ENCODE data around the gene MRTFB. TPM values are rescaled to one million over a fixed set of nuclear protein-coding genes. Genes with fewer than 3 reads are reported as not detected.

MRTFB gene
- total RNA-seq, 4 donors from 2014 or later = 31.9 to 128 (median 56.4) TPM

GRCh38 chr16:14109782-14110727 is 38.9 kb downstream of the MRTFB start:
- 83% methylated on average over 3 of the region's 3 CpGs for WGBS, 2 donors
- no peak for DNase-seq (ENCODE audit: low spot score in 2 of 2)
- intact Hi-C loops (cut with DNase I; ENCODE audit: low total_unique reads) = no loop called here
- H3K4me3 ChIP-seq (ENCODE audit: low read depth, poor library complexity, severe bottlenecking) = no peak overlapping the region
- TF ChIP-seq, protein P1, sequence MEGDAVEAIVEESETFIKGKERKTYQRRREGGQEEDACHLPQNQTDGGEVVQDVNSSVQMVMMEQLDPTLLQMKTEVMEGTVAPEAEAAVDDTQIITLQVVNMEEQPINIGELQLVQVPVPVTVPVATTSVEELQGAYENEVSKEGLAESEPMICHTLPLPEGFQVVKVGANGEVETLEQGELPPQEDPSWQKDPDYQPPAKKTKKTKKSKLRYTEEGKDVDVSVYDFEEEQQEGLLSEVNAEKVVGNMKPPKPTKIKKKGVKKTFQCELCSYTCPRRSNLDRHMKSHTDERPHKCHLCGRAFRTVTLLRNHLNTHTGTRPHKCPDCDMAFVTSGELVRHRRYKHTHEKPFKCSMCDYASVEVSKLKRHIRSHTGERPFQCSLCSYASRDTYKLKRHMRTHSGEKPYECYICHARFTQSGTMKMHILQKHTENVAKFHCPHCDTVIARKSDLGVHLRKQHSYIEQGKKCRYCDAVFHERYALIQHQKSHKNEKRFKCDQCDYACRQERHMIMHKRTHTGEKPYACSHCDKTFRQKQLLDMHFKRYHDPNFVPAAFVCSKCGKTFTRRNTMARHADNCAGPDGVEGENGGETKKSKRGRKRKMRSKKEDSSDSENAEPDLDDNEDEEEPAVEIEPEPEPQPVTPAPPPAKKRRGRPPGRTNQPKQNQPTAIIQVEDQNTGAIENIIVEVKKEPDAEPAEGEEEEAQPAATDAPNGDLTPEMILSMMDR (IDR thresholded peaks at IDR 0.05) = no peak
- TF ChIP-seq POLR2A (IDR thresholded peaks at IDR 0.05) = no peak

DNA sequence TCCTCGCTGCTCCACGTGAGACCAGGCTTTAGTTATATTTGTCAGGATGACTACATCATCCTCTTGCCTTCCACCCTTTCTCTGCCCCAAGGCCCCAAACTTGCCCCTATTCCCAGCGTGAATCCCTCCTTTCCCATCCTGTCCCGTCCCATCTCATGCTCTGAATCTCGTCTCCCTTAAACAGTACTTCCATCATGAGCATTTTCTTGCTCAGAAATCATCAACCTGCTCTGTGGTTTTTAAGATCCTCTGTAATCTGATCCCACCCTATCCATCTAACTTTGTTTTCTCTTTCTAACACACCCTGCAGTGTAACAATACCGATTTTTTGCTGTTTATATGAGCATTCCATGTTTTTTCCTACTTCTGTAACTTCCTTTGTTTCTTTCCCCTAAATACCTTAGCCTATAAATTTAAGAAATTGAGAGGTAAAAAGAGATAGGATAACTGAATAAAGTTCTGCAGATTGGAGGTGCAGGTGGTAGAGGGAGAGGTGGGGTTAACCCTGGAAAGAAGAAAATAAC is 39.7 kb downstream of the MRTFB start:
- intact Hi-C loops (cut with DNase I; ENCODE audit: low total_unique reads) = no loop called here
- TF ChIP-seq POLR2A (IDR thresholded peaks at IDR 0.05) = no peak
- TF ChIP-seq, protein P1 (IDR thresholded peaks at IDR 0.05) = no peak
- WGBS, 2 donors = 72 to 82% methylated on average over 6 of the region's 6 CpGs
- H3K4me3 ChIP-seq (ENCODE audit: low read depth, poor library complexity, severe bottlenecking) = no peak overlapping the region
- no peak for DNase-seq (ENCODE audit: low spot score in 2 of 2)

GRCh38 chr16:14111713-14112538 is 40.8 kb downstream of the MRTFB start:
- intact Hi-C loops (cut with DNase I; ENCODE audit: low total_unique reads) = no loop called here
- peak; percentile 25 to 86 for DNase-seq (ENCODE audit: low spot score in 2 of 2)
- TF ChIP-seq, protein P1 (IDR thresholded peaks at IDR 0.05) = no peak
- no peak for TF ChIP-seq POLR2A (IDR thresholded peaks at IDR 0.05)
- WGBS, 2 donors = 59% methylated on average over 14 of the region's 14 CpGs
- no peak overlapping the region for H3K4me3 ChIP-seq (ENCODE audit: low read depth, poor library complexity, severe bottlenecking)

DNA sequence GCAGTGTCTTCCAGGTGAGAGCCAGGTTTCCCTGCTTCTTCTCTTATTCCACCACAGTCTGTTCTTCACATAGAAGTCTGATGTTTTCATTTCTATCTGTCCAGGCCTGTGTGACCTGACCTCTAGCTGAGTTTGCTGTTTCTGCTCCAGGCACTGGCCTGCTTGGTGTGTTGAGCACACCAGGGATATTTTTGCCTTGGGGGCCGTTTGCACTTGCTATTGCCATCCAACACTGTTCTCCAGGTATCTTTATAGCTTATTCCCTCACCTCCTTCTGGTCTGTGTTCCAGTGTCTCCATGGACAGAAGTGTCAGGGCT is 41.4 kb downstream of the MRTFB start:
- no peak overlapping the region for H3K4me3 ChIP-seq (ENCODE audit: low read depth, poor library complexity, severe bottlenecking)

DNA sequence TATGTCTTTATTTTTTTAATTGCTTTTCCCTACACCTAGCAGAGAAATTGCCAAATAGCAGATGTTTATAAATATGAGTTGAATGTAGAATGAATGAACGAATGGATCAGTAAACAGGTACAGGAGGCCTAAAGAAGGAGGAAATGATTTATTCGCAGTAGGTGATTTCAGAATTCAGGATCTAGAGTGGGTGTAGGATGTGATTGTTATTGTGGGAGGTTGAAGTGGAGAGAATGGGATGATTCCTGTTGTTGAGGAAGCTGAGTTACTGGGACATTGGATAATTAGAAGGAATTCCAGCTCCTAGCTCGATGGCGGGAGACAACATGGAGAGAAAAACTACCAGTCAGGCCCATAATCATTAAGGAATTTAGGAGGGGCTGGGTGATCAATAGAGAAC is 42.2 kb downstream of the MRTFB start:
- intact Hi-C loops (cut with DNase I; ENCODE audit: low total_unique reads) = no loop called here
- 81 to 86% methylated on average over 4 of the region's 4 CpGs for WGBS, 2 donors
- H3K4me3 ChIP-seq (ENCODE audit: low read depth, poor library complexity, severe bottlenecking) = no peak overlapping the region
- no peak for DNase-seq (ENCODE audit: low spot score in 2 of 2)
- no peak for TF ChIP-seq POLR2A (IDR thresholded peaks at IDR 0.05)
- TF ChIP-seq, protein P1 (IDR thresholded peaks at IDR 0.05) = no peak

More for the DNA sequence above, 41.4 kb downstream of the MRTFB start:
- DNase-seq (ENCODE audit: low spot score in 2 of 2) = no peak
- no peak for TF ChIP-seq POLR2A (IDR thresholded peaks at IDR 0.05)
- TF ChIP-seq, protein P1 (IDR thresholded peaks at IDR 0.05) = no peak
- intact Hi-C loops (cut with DNase I; ENCODE audit: low total_unique reads) = no loop called here
- 22 to 29% methylated on average over 1 of the region's 1 CpG for WGBS, 2 donors

Data from lower leg skin (tissue), 4 donors.